Myocyte (in vitro differentiated cells): ENCODE results near the gene PCMT1. TPM values are rescaled to one million over a fixed set of nuclear protein-coding genes. Genes with fewer than 3 reads are reported as not detected.
"Not testable (repeated sequence)": the region's sequence is repeated elsewhere in the genome, so short reads cannot be mapped to it uniquely, and the experiment has no call there.

ENCODE experiments used
- DNase-seq: peaks from one replicate; pipeline ENCODE4 v3.0.0-alpha.2; 2012; ENCODE audit warnings: low read depth
- total RNA-seq: library from RNA; depleted of rRNA; stranded (reverse); fragments of >200 nt; gene quantifications from 2 replicates; pipeline ENCODE4 v1.2.3, GENCODE V29; 2014

PCMT1 gene
- total RNA-seq, 1 donor from 2014 or later = 213 TPM

- no peak for DNase-seq
Measured at GRCh38 chr6:149852881-149853280, 103.3 kb downstream of the PCMT1 start.

GRCh38 chr6:149854017-149854416 lies 104.5 kb downstream of the PCMT1 start:
- not testable (repeated sequence) for DNase-seq

- no peak for DNase-seq
Measured at GRCh38 chr6:149854532-149854931, 105.0 kb downstream of the PCMT1 start.

GRCh38 chr6:149855040-149855654 lies 105.6 kb downstream of the PCMT1 start:
- DNase-seq = no peak

- DNase-seq = no peak
Measured at GRCh38 chr6:149855741-149856140, 106.2 kb downstream of the PCMT1 start.

- DNase-seq = no peak
Measured at GRCh38 chr6:149856256-149856994, 106.9 kb downstream of the PCMT1 start.

- no peak for DNase-seq
Measured at GRCh38 chr6:149857541-149857940, 108.0 kb downstream of the PCMT1 start.

GRCh38 chr6:149859368-149859767 lies 109.8 kb downstream of the PCMT1 start:
- DNase-seq = peak; percentile 53

GRCh38 chr6:149859938-149860337 lies 110.4 kb downstream of the PCMT1 start:
- no peak for DNase-seq

GRCh38 chr6:149860513-149860833 lies 110.9 kb downstream of the PCMT1 start:
- DNase-seq = no peak

Other genes starting within 250 kb of the PCMT1 start
- 39.4 and 41.9 TPM in 2 replicates for gene PPIL4, start 203.7 kb upstream of the PCMT1 start, total RNA-seq
- 39.8 and 42.0 TPM in 2 replicates for gene GINM1, start 183.4 kb upstream of the PCMT1 start, total RNA-seq
- gene KATNA1, start 101.0 kb upstream of the PCMT1 start, total RNA-seq = 17.3 and 17.9 TPM in 2 replicates
- 13.5 and 13.8 TPM in 2 replicates for gene LATS1, start 31.6 kb upstream of the PCMT1 start, total RNA-seq
- gene NUP43, start 3.2 kb upstream of the PCMT1 start, total RNA-seq = 33.2 and 51.5 TPM in 2 replicates
- 53.2 and 62.7 TPM in 2 replicates for gene LRP11, start 114.6 kb downstream of the PCMT1 start, total RNA-seq
- 4.1 and 6.8 TPM in 2 replicates for gene RAET1E, start 148.4 kb downstream of the PCMT1 start, total RNA-seq
- gene RAET1G, start 173.4 kb downstream of the PCMT1 start, total RNA-seq = not detected in 2 replicates
- 5.8 and 6.6 TPM in 2 replicates for gene ULBP2, start 192.3 kb downstream of the PCMT1 start, total RNA-seq
- gene ULBP1, start 214.2 kb downstream of the PCMT1 start, total RNA-seq = 0.16 and 0.26 TPM in 2 replicates